Left lobe of liver (tissue), 2 donors: ENCODE results near the gene ATOH1. TPM values are rescaled to one million over a fixed set of nuclear protein-coding genes. Genes with fewer than 3 reads are reported as not detected.

Experiments used
- ATAC-seq: fragments of 200-7000 bp; cut with Tn5 transposase; one replicate; pipeline ENCODE4 v1.9.1; 2020; ENCODE audit warnings: mild to moderate bottlenecking, moderate library complexity
- DNase-seq: peaks from one replicate; pipeline ENCODE4 v3.0.0-alpha.2; 2020; ENCODE audit warnings: low spot score
- total RNA-seq: library from RNA; stranded (reverse); gene quantifications from one replicate; pipeline ENCODE4 v1.2.1, GENCODE V29; 2021
- donor health status: DM: no; HTN: no; CAD: no; lungs with moderate emphysema.
- donor health status: DM: no; HTN: yes; CAD: no.

ATOH1 gene
- total RNA-seq, 1 donor from 2014 or later = not detected

DNA sequence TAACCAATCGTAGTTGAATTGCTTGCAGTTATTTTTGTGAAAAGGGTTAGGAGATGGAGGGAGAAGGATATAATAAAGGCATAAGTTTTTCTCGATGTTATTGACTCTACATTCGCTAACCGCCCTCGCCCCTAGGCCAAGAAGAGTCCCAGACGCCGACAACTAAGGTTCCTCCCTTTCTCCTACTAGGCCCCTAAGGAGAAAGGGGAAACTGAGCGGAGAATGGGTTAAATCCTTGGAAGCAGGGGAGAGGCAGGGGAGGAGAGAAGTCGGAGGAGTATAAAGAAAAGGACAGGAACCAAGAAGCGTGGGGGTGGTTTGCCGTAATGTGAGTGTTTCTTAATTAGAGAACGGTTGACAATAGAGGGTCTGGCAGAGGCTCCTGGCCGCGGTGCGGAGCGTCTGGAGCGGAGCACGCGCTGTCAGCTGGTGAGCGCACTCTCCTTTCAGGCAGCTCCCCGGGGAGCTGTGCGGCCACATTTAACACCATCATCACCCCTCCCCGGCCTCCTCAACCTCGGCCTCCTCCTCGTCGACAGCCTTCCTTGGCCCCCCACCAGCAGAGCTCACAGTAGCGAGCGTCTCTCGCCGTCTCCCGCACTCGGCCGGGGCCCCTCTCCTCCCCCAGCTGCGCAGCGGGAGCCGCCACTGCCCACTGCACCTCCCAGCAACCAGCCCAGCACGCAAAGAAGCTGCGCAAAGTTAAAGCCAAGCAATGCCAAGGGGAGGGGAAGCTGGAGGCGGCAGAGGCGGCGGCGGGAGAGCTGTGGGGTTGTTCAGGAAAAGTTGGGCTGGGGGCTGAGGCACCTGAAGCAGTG lies 5.9 kb downstream of the ATOH1 start:
- DNase-seq (no peak), ATAC-seq (no peak)

DNA sequence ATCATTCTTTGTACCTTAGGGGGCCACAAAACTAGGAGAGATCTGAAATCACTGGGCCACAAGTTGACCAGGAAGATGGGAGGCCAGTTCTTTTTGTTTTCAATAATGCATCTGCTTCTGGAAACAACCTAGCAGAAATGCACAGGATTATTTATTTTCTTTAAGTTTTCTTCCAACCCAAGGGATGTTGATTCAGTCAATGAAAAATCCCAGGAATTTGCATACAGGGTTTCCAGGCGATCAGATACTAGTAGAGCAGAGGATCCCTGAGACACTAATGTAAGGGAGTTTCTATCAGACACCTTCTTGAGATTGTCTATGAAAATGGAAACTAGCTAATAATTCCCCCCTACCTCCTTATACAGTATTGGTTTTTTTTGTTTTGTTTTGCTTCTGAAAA lies 7.4 kb downstream of the ATOH1 start:
- ATAC-seq (no peak), DNase-seq (no peak)

- ATAC-seq = no peak
- no peak for DNase-seq
These were observed 11.2 kb downstream of the ATOH1 start for GRCh38 chr4:93839704-93840103.

GRCh38 chr4:93841803-93842345 lies 13.3 kb downstream of the ATOH1 start:
- no peak for DNase-seq
- ATAC-seq = no peak

- DNase-seq (no peak), ATAC-seq (no peak)
These were observed 14.2 kb downstream of the ATOH1 start for GRCh38 chr4:93842601-93843252.

GRCh38 chr4:93843772-93844171 lies 15.2 kb downstream of the ATOH1 start:
- DNase-seq = no peak
- ATAC-seq = no peak

GRCh38 chr4:93852680-93853079 lies 24.1 kb downstream of the ATOH1 start:
- ATAC-seq (no peak), DNase-seq (no peak)

DNA sequence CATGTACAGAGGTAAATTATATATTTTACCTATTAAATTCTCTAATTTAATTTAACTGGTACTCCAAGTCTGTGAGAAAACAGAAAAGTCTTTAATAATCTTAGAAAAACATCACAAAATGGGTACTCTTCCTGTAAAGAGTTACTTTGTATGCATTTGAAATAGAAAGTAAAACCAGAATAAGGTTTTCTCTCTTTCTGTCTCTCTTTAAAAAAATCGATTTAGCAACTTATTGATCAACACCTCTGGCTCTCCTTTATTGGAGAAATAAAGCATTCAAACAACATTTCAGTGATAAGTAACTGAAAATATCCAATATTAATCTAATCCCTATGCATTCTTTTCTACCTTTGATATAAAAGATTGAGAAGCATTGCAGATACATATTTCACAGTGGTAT lies 27.4 kb downstream of the ATOH1 start:
- ATAC-seq = no peak
- DNase-seq = no peak

- DNase-seq (no peak), ATAC-seq (no peak)
These were observed 37.1 kb downstream of the ATOH1 start for GRCh38 chr4:93865650-93866049.

- ATAC-seq (no peak), DNase-seq (no peak)
These were observed 39.0 kb downstream of the ATOH1 start for GRCh38 chr4:93867416-93868001.

- ATAC-seq (no peak), DNase-seq (no peak)
These were observed 42.4 kb downstream of the ATOH1 start for GRCh38 chr4:93870876-93871458.

DNA sequence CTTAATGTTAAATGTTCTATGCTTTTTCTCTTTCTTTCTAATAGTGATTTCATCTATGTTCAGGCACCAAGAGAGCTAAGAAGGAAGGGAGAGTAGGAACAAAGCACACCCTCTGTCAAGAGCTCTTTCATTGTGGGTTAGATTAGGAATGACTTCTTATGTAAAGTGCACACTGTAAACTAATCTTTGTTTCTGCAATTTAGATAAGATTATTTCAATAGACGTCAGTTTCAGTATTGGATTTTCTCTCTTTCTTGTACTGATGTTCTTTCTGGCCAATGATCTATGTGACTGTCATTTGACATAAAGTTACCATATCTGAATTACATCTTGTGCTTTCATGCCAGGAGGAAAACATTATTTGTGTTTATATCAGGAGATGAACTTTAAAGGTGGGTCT lies 48.2 kb downstream of the ATOH1 start:
- DNase-seq (no peak), ATAC-seq (no peak)

DNA sequence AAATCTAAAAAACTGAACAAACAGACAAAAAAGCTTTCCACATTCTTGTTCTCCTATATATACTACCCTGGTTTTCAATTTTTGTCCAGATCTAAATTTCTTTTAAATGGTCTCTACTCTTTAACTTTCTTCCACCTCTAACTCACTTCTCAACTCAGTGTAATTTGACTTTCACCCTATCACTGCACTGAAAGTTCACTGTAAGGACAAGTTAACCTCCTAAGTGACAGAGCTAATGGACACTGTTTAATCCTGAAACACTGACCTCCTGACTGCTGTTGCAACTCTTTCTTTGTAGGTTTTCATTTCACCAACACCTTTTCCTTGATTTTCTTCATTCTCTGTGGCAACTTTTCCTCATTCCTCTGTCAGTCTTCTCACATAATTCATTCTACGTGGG lies 50.0 kb downstream of the ATOH1 start:
- DNase-seq (no peak), ATAC-seq (no peak)

DNA sequence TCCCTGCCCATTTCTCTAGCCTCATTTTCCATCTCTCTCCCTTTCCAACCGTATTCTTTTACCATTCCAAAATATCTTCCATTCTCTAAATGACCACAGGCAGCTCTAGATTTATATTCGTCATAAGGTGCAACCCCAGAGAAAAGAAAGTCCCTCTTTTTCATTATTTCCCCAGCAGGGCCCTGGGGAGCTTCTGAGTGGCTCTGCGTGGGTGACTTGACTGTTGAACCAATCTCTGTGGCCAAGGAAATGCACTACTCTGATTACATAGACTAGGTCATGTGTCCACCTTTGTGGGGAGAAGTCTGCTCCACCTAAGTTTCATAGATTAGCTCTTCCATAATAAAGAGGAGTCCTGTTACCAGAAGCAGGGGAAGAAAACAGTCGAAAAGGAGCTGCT lies 51.4 kb downstream of the ATOH1 start:
- DNase-seq = no peak
- no peak for ATAC-seq
